Epithelial cell of esophagus (primary cell): Measurements from ENCODE around the gene SLC16A11.
"Not testable (repeated sequence)": the region's sequence is repeated elsewhere in the genome, so short reads cannot be mapped to it uniquely, and the experiment has no call there.

Experiments
- DNase-seq: peaks from one replicate; pipeline ENCODE4 v3.0.0; 2010; ENCODE audit warnings: low read depth
- H3K4me3 ChIP-seq: 2 replicates; pipeline ENCODE4 v1.5.1; 2011; ENCODE audit warnings: mild to moderate bottlenecking, low read length, control low read depth
- TF ChIP-seq, protein P1 (sequence below): IDR thresholded peaks from 2 replicates; pipeline ENCODE4 v1.5.1; 2011; ENCODE audit warnings: low read depth, mild to moderate bottlenecking, low read length, control low read depth, inconsistent platforms; ENCODE audit not compliant: insufficient read depth; ENCODE audit errors: missing control alignments

The SLC16A11 gene, protein sequence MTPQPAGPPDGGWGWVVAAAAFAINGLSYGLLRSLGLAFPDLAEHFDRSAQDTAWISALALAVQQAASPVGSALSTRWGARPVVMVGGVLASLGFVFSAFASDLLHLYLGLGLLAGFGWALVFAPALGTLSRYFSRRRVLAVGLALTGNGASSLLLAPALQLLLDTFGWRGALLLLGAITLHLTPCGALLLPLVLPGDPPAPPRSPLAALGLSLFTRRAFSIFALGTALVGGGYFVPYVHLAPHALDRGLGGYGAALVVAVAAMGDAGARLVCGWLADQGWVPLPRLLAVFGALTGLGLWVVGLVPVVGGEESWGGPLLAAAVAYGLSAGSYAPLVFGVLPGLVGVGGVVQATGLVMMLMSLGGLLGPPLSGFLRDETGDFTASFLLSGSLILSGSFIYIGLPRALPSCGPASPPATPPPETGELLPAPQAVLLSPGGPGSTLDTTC

DNA sequence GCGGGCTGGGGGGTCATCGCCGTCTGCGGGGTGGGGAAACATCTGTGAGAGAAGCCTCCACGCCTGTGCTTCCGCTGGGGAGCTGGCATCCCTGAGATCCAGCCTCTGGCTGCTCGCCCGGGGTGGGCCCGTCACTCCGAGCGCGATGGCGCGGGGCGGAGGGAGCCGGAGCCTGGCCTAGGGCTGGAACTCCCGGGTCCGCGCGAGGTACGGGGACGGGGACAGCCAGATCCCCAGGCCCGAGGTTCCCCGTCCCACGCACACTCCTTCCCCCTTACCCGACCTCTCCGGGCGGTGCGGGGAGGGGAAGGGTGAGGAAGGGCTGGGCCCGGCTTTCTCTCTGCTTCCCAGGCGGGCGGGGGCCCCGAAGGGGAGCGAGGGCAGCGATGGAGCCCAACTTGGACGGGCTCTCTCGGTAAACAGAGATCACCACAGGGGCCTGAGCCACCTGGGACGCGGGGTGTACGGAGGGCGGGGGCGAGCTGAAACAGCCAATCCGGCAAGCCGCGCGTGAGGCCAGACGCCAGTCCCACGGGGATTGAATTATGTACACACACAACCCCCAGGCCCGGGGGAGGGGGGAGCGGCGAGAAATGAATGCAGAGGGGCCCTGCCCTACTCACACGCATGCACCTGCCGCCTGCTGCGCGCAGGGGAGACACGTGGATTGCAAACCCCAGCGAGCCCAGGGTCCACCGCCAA is at the start of gene SLC16A11:
Gene SLC16A11, minus strand, starts transcription at position 596 of the 702 bp plus-strand sequence. Its CDS starts 579 bp downstream, at position 17.
- no peak for DNase-seq
- TF ChIP-seq, protein P1, sequence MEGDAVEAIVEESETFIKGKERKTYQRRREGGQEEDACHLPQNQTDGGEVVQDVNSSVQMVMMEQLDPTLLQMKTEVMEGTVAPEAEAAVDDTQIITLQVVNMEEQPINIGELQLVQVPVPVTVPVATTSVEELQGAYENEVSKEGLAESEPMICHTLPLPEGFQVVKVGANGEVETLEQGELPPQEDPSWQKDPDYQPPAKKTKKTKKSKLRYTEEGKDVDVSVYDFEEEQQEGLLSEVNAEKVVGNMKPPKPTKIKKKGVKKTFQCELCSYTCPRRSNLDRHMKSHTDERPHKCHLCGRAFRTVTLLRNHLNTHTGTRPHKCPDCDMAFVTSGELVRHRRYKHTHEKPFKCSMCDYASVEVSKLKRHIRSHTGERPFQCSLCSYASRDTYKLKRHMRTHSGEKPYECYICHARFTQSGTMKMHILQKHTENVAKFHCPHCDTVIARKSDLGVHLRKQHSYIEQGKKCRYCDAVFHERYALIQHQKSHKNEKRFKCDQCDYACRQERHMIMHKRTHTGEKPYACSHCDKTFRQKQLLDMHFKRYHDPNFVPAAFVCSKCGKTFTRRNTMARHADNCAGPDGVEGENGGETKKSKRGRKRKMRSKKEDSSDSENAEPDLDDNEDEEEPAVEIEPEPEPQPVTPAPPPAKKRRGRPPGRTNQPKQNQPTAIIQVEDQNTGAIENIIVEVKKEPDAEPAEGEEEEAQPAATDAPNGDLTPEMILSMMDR = no peak

DNA sequence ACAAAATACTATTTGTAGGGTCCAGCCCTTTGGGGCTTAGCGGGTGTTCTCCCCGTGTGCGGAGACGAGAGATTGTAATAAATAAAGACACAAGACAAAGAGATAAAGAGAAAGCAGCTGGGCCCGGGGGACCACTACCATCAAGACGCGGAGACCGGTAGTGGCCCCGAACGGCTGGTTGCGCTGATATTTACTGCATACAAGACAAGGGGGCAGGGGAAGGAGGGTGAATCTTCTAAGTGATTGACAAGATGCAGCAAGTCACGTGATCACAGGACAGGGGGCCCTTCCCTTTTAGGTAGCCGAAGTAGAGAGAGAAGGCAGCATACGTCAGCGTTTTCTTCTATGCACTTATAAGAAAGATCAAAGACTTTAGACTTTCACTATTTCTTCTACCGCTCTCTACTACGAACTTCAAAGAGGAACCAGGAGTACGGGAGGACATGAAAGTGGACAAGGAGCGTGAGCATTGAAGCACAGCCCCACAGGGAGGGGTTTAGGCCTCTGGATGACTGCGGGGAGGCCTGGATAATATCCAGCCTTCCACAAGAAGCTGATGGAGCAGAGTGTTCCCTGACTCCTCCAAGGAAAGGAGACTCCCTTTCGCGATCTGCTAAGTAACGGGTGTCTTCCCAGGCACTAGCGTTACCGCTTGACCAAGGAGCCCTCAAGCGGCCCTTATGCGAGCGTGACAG is 47.6 kb upstream of the SLC16A11 start:
- DNase-seq, H3K4me3 ChIP-seq: not testable (repeated sequence)

More for the DNA sequence above, at the start of gene SLC16A11:
- peak within 1 kb of the TSS; percentile 35 for H3K4me3 ChIP-seq

DNA sequence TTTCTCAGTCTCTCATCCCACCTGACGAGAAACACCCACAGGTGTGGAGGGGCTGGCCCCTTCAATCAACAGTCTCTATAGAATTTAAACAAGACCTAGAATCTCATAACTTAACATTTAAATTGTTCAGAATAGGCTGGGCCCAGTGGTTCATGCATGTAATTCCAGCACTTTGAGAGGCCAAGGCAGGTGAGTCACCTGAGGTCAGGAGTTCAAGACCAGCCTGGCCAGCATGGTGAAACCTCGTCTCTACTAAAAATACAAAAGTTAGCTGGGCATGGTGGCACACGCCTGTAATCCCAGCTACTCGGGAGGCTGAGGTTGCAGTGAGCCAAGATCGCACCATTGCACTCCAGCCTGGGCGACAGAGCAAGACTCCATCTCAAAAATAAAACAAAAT is 45.7 kb upstream of the SLC16A11 start:
- not testable (repeated sequence) for DNase-seq, H3K4me3 ChIP-seq

DNA sequence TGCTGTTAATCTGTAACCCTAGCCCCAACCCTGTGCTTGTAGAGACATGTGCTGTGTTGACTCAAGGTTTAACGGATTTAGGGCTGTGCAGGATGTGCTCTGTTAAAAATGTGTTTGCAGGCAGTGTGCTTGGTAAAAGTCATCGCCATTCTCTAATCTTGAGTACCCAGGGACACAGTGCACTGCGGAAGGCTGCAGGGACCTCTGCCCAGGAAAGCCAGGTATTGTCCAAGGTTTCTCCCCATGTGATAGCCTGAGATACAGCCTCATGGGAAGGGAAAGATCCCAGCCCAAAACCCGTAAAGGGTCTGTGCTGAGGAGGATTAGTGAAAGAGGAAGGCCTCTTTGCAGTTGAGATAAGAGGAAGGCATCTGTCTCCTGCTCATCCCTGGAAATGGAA is 44.5 kb upstream of the SLC16A11 start:
- DNase-seq = peak; percentile 82
- not testable (repeated sequence) for H3K4me3 ChIP-seq

DNA sequence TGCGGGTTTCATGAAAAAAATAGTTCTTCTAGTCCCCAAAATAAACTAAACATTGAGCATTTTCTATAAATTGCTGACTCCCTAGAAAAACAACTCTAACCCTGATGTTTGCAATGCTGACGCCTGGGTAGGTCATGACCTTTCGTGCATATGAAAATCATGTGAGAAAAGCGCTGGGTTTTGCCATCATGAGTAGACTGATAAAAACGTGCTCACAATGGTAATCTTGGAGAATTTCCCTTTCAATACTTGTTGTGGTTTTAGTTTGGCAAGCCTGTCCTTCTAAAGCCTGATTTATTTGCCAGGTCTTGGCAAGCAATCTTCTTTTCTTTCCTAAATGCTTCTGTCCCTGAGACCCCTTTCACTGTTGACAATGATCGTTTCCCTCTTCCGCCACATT is 40.2 kb upstream of the SLC16A11 start:
- DNase-seq = no peak
- TF ChIP-seq, protein P1 = no peak
- no peak overlapping the region for H3K4me3 ChIP-seq

DNA sequence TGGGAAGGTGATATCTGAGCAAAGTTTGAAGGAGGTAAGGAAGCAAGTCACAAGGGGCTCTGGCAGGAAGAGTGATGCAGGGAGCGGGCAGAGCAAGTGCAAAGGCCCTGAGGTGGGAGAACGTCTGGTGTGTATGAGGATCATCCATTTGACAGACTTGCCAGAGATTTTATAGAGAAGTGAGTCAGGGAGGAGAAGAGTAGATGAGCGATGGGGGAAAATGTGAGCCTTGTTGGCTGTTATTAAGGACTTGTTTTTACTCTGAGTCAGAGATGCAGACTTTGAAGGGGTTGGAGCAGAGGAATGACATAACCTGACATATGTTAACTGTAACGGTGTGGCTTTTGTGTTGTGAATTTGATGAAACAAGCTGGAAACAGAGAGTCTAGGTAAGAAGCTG is 39.7 kb upstream of the SLC16A11 start:
- TF ChIP-seq, protein P1 = no peak
- no peak overlapping the region for H3K4me3 ChIP-seq
- peak; percentile 35 for DNase-seq

DNA sequence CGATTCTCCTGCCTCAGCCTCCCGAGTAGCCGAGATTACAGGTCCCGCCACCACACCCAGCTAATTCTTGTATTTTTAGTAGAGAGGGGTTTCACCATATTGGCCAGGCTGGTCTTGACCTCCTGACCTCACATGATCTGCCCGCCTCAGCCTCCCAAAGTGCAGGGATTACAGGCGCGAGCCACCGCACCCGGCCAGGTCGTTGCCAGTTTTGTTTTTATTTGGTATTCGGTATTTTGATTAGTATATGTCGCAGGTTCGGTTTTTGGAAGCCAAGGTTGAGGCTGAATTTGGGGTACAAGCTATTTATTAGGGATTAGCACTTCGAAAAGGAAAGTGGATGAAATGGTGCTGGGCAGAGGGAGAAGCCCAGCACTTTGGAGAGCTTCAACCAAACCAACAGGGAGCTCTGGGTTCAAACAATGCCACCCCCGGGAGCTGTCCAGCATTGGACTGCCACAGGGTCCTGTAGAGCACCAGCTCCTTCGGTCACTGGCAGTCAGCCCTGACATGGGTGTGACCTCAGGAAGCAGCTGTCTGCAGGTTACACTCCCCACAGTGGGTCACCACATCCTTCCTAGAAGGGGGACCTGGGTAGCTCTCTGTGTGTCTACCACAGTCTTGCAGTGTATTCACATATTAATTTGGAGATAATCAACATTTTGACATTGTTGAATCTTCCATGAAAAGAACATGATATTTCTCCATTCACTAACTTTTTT is 37.6 kb upstream of the SLC16A11 start:
- no peak for DNase-seq
- H3K4me3 ChIP-seq = no peak overlapping the region
- TF ChIP-seq, protein P1 = no peak

DNA sequence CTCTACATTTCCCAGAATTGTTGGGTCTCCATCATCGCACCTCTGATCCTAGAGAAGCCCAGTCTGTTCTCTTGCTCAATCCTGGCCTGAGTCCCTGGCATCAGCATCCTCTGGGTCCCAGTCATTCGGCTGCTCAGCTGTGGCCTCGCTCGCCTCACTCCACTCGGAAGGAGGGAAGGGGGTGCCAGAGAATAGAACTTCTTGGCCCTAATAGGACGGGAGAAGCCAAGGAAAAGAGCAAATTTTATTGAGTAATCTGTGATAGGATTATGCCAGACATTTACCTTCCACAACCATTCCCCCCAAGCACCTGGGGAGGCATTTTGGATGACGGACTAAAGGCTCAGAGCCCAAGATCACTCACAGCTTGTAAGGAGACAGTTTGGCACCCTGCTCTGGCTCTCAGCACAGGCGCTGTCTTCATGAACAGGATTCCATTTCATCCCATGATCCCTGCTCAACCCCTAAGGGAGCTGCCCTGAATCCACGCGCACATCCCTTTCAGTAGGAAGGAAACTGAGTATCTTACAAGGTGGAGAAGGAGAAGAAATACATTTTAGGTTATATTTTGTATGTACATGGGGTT is 36.7 kb upstream of the SLC16A11 start:
- no peak overlapping the region for H3K4me3 ChIP-seq
- DNase-seq = no peak
- TF ChIP-seq, protein P1 = no peak
